NCI-H460 (cell line): ENCODE data around the gene KCNF1. TPM values are rescaled to one million over a fixed set of nuclear protein-coding genes. Genes with fewer than 3 reads are reported as not detected.
A peak's percentile ranks its signal among the peaks of the same experiment; 100 is the strongest.

Experiments used
- DNase-seq: peaks from one replicate; pipeline ENCODE4 v3.0.0-alpha.2; 2016; ENCODE audit warnings: low read depth; ENCODE audit errors: extremely low read depth
- polyA plus RNA-seq: library from polyadenylated mRNA; depleted of rRNA; stranded (reverse); fragments of >200 nt; gene quantifications from 2 replicates; pipeline ENCODE4 v1.2.3, GENCODE V29; 2014; cell fraction: nucleus; rRNA removed
- total RNA-seq: library from RNA; depleted of rRNA; stranded (reverse); fragments of >200 nt; shearing (Covaris generic); gene quantifications from 2 replicates; pipeline ENCODE4 v1.2.3, GENCODE V29; 2014; rRNA removed

Gene KCNF1, protein sequence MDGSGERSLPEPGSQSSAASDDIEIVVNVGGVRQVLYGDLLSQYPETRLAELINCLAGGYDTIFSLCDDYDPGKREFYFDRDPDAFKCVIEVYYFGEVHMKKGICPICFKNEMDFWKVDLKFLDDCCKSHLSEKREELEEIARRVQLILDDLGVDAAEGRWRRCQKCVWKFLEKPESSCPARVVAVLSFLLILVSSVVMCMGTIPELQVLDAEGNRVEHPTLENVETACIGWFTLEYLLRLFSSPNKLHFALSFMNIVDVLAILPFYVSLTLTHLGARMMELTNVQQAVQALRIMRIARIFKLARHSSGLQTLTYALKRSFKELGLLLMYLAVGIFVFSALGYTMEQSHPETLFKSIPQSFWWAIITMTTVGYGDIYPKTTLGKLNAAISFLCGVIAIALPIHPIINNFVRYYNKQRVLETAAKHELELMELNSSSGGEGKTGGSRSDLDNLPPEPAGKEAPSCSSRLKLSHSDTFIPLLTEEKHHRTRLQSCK
- 1.6 and 2.3 TPM in 2 replicates for total RNA-seq
- polyA plus RNA-seq: 2.0 and 2.6 TPM in 2 replicates

DNA sequence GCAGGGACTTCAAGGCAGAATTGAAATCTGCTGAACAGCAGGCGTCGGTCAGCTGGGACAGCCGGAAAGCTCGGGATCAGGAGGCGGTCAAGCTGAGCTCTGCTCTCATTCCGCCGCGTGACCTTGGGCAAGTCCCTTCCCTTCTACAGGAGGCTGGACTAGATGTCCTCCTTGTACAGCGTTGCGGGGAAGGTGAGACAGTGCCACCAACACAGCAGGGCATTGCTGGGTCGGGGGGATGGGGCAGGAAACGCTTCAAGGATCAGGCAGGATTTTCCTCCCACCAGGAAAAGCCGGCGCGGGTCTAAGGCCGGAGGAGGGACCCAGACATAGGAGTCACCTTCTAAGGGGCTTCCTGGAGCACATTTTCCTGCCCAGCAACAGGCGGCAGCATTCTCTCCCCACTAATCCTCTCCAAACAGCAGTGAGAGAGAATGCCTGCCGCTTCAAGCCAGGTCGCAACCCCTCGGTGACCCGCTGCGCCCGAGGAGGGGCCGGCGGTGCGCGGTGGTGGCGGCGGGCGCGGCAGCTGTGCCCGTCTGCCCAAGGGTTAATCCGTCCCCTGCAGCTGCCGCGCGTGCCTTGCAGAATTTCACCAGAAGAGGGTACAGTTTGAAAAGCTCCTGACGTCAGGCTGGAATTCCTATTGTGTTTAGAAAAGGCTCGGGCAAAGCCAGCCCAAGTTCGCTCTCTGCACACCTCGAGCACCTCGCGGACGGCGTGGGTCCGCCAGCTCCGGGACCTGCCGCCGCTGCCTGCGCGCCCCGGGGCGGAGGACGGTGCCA is at the start of gene KCNF1:
KCNF1 (plus strand) TSS at position 644 of the 785 bp plus-strand sequence. CDS start 493 bp downstream, outside the sequence.
- peak; percentile 67 for DNase-seq

GRCh38 chr2:10862330-10862729 is 49.4 kb upstream of the KCNF1 start:
- no peak for DNase-seq

- no peak for DNase-seq
Observed at GRCh38 chr2:10863047-10863446, 48.7 kb upstream of the KCNF1 start.

DNA sequence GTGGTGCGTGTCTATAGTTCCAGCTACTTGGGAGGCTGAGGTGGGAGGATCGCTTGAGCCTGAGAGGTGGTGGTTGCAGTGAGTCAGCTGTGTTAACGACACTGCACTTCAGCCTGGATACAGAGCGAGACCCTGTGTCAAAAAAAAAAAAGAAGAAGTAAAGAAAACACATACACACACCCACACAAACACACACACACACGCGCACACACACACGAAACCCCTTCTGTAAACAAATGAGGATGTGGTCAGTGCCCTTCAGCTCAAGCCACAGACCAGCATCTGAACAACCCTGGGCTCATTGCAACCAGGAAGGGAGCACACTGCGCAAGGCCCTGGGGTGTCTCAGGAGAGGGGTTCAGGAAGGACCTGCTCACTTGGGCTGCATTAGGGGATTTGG is 47.9 kb upstream of the KCNF1 start:
- DNase-seq: no peak

DNA sequence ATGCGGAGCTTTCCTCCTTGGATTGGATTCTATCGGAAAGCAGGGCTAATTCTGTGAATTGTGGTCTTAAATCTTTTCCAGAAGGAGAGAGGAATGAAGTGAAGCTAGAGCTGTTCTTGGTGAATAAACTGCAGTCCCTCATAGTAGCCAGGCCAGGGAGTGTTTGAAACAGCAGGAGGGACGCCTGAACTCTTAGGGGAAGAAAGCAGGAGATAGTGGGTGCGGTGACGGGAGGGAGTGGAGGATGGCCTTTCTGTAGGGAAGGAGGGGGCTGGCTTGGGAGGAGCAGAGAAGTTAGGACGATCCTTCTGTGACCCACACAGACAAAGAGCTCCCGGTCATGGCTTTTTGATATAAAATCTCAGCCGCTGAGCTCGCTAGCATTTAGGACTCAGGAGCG is 47.5 kb upstream of the KCNF1 start:
- DNase-seq: no peak

DNA sequence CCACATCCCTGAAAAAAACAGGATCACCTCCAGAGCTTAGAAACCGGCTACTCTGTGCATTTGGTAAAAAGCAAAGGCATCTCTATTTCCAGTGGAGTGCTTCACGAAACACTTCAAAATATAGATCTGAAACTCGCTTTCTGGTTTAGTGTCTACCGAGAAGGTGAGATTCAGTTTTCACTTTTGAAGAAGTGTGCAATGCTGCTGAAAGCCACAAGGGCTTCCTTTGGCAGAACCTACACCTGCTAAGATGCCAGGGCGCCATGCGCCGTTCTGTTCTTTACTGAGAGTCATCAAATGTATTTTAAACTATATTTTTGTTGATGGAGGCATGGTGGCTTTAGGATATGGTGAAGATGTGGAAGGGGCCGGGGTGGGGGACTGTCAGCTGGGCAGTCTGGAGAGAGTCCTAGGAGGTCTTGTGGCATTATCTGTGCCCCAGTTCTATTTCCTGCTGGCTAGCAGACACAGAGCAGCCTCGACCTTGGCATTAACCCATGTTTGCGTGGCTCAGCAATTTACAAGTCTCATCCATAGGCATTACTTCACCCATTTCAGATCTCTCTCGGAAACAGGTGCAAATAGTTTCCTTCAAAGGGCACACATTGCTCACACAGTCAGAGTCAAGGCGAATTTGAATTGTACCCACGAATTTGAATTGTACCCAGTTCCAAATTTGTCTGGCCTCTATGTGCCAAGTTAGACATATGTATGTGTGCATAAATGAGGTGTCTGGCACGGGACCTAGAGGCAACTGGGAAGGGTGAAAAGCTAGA is 46.7 kb upstream of the KCNF1 start:
- no peak for DNase-seq

GRCh38 chr2:10865841-10866240 is 45.9 kb upstream of the KCNF1 start:
- DNase-seq: no peak

- DNase-seq: no peak
Observed at GRCh38 chr2:10867692-10868420, 43.9 kb upstream of the KCNF1 start.

GRCh38 chr2:10868465-10869314 is 43.0 kb upstream of the KCNF1 start:
- DNase-seq: no peak

DNA sequence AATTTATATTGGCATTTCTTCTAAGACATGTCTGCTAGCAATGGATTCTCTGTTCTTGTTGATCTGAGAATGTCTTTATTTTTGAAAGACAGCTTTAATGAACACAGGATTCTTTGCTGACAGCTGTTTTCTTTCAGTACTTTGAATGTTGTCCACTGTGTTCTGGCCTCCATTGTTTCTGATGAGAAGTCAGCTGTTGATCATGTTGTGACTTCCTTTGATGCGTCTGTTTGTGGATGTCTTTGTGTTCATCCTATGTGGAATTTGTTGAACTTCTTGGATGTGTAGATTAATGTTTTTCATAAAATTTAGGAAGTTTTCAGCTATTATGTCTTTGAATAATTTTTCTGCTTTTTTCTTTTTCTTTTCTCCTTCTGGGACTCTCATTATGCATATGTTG is 39.8 kb upstream of the KCNF1 start:
- no peak for DNase-seq

DNA sequence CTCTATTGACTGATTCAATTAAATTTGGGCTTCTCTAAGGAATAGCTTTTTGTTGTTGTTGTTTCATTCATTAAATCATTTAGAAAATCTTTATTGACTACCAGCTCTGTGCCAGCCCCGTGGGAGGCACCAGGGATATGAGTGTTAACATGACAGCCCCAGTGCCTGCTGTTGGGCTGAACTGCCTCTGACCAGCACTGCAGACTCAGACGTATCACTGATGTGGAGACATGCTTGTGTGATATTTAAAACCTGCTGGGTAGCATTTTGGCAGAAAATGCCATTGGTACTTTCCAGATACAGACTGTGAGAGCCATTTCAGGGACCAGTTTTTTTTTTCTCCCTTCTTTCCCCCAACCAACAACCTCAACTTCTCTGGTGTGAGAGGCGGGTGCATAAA is 38.6 kb upstream of the KCNF1 start:
- no peak for DNase-seq

DNA sequence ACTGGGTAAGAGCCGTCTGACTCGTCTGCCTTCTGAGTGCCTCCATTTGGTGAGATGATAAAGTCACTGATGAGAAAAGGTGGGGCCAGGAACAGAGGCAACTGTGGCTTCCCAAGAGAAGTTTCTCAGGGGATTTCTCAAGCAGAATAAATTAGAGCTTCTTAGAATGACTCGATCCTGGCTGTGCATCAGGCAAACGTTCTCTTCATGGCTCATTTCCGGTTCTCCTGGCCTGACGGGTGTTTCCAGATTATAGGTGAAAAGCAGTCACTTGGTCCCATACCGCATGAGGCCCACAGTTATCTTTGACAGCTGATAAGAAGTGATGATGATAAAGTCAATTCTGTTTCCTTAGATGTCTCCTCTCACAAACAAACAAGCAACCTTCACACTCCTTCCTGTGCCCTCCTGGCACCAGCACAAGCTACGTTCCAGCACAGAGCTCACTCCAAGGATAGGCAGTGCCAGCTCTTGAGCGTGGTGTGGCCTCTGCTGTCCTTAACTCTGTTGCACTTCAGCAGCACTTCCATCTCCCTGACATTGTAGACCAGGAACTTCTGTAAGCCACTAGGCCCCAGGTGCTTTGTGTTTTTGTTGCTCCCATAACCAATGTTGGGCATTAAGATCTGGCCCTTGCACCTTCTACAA is 37.8 kb upstream of the KCNF1 start:
- DNase-seq: no peak

DNA sequence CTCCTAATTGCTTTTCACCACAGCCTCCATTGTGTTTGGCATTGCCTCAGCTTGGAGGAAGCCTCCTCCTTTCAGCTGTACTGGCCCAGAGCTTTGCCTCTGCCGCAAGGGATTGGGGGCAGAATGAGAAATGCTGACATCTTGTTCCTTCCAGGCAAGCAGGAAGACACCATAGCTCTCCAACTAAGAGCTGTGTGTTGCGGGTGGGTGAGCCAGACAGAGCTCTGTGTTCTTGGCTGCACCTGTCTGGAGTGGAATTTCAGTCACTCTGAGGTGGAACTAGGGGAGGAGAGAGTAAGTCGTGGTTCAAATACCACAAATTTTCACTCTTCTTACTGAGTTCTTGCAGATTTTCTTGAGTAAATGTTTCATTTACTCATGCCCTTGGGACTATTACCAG is 36.6 kb upstream of the KCNF1 start:
- DNase-seq: no peak

GRCh38 chr2:10876394-10876793 is 35.3 kb upstream of the KCNF1 start:
- no peak for DNase-seq

DNA sequence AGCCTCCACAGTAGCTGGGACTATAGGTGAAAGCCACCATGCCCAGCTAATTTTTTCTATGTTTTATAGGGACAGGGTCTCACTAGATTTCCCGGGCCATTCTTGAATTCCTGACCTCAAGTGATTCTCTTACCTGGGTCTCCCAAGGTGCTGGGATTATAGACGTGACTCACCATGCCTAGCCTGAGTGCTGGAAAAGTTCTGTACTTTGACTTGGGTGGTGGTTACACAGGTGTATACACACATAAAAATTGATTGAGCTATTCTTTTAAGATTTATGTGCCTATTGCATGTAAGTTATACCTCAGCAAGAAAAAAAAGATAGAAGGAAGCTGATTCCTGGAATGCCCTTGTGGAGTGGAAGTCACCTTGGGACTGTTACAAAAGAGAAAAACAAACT is 34.8 kb upstream of the KCNF1 start:
- DNase-seq: no peak

DNA sequence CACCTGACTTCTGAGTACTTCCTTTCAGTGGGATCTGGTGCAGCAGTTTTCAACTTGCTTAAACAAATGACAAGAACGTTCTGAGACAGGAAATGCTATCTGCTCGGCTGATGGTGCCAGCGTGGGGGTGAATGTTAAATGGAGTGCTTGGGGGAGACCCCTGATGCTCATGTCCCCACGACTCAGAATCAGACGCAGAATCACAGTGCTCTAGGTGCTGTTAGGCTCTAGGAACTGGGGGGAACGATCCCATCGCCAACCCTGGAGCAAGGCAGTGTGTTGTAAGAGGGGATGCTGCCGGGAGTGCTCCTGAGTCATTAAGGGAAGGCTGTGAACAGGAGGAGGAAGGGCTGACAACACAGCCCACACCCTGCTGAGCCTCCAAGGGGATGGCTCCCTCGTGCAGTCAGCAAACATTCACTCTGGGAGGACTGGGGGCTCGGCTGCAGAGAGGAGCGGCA is 34.1 kb upstream of the KCNF1 start:
- DNase-seq: no peak

- DNase-seq: no peak
Observed at GRCh38 chr2:10878268-10878915, 33.3 kb upstream of the KCNF1 start.

- DNase-seq: no peak
Observed at GRCh38 chr2:10879159-10879558, 32.6 kb upstream of the KCNF1 start.
